H9 (cell line): ENCODE measurements around the gene NPHP4. TPM values are rescaled to one million over a fixed set of nuclear protein-coding genes. Genes with fewer than 3 reads are reported as not detected.

Experiments
- DNase-seq: peaks from one replicate; pipeline ENCODE4 v3.0.0-alpha.2; 2017
- H2AFZ ChIP-seq: one replicate; pipeline ENCODE4 v1.6.1; 2013; ENCODE audit warnings: mild to moderate bottlenecking, low read length, control low read depth, moderate library complexity
- H2AK5ac ChIP-seq: 2 replicates; pipeline ENCODE4 v1.6.1; 2013; ENCODE audit warnings: low read length, control low read depth, mixed read lengths; ENCODE audit not compliant: insufficient read length
- H2BK120ac ChIP-seq: one replicate; pipeline ENCODE4 v1.6.1; 2013; ENCODE audit warnings: low read depth, mild to moderate bottlenecking, low read length, control low read depth, inconsistent platforms; ENCODE audit not compliant: poor library complexity, severe bottlenecking
- H2BK12ac ChIP-seq: 2 replicates; pipeline ENCODE4 v1.6.1; 2013; ENCODE audit warnings: low read length, control low read depth, mixed read lengths, low read depth; ENCODE audit not compliant: insufficient read length
- H2BK15ac ChIP-seq: 2 replicates; pipeline ENCODE4 v1.6.1; 2013; ENCODE audit warnings: low read depth, low read length, control low read depth
- H2BK20ac ChIP-seq: one replicate; pipeline ENCODE4 v1.6.1; 2013; ENCODE audit warnings: low read depth, mild to moderate bottlenecking, low read length, control low read depth, inconsistent platforms; ENCODE audit not compliant: poor library complexity, severe bottlenecking
- H2BK5ac ChIP-seq: 2 replicates; pipeline ENCODE4 v1.6.1; 2013; ENCODE audit warnings: low read length, control low read depth, mixed read lengths; ENCODE audit not compliant: insufficient read length
- H3K14ac ChIP-seq: 2 replicates; pipeline ENCODE4 v1.6.1; 2013; ENCODE audit warnings: low read length, control low read depth; ENCODE audit not compliant: insufficient read depth
- H3K18ac ChIP-seq: 2 replicates; pipeline ENCODE4 v1.6.1; 2013; ENCODE audit warnings: low read depth, mild to moderate bottlenecking, mixed read lengths, low read length, control low read depth; ENCODE audit not compliant: insufficient read length
- H3K23ac ChIP-seq: 2 replicates; pipeline ENCODE4 v1.6.1; 2013; ENCODE audit warnings: low read length, control low read depth, mixed read lengths, low read depth; ENCODE audit not compliant: insufficient read length
- H3K23me2 ChIP-seq: 2 replicates; pipeline ENCODE4 v1.6.1; 2013; ENCODE audit warnings: low read depth, mild to moderate bottlenecking, mixed read lengths, low read length, control low read depth; ENCODE audit not compliant: insufficient read length, poor library complexity, severe bottlenecking
- H3K27ac ChIP-seq: 2 replicates; pipeline ENCODE4 v1.5.1; 2013; ENCODE audit warnings: low read length, control low read depth, mixed read lengths, low read depth; ENCODE audit not compliant: insufficient read length
- H3K27me3 ChIP-seq: 2 replicates; pipeline ENCODE4 v1.6.1; 2013; ENCODE audit warnings: low read length, control low read depth, inconsistent platforms; ENCODE audit not compliant: insufficient read depth
- H3K4ac ChIP-seq: 2 replicates; pipeline ENCODE4 v1.6.1; 2013; ENCODE audit warnings: low read depth, mild to moderate bottlenecking, control low read depth, inconsistent platforms, low read length, moderate library complexity
- H3K4me1 ChIP-seq: 2 replicates; pipeline ENCODE4 v1.6.1; 2013; ENCODE audit warnings: low read length, control low read depth, inconsistent platforms; ENCODE audit not compliant: insufficient read depth
- H3K4me2 ChIP-seq: 2 replicates; pipeline ENCODE4 v1.6.1; 2013; ENCODE audit warnings: low read length, control low read depth, mixed read lengths; ENCODE audit not compliant: insufficient read length, insufficient read depth
- H3K56ac ChIP-seq: 2 replicates; pipeline ENCODE4 v1.6.1; 2013; ENCODE audit warnings: low read depth, mild to moderate bottlenecking, mixed read lengths, low read length, control low read depth; ENCODE audit not compliant: insufficient read length
- H3K79me1 ChIP-seq: 2 replicates; pipeline ENCODE4 v1.6.1; 2013; ENCODE audit warnings: low read depth, mild to moderate bottlenecking, moderate library complexity, low read length, control low read depth, inconsistent platforms; ENCODE audit not compliant: insufficient read depth, poor library complexity, severe bottlenecking
- H3K79me2 ChIP-seq: 2 replicates; pipeline ENCODE4 v1.6.1; 2013; ENCODE audit warnings: low read length, control low read depth, inconsistent platforms; ENCODE audit not compliant: insufficient read depth
- H3K9ac ChIP-seq: 2 replicates; pipeline ENCODE4 v1.6.1; 2013; ENCODE audit warnings: low read length, control low read depth, mixed read lengths; ENCODE audit not compliant: insufficient read length; ENCODE audit errors: extremely low read depth
- H3K9me3 ChIP-seq: one replicate; pipeline ENCODE4 v1.6.1; 2013; ENCODE audit warnings: low read depth, low read length, inconsistent platforms; ENCODE audit not compliant: control insufficient read depth
- H3T11ph ChIP-seq: one replicate; pipeline ENCODE4 v1.6.1; 2013; ENCODE audit warnings: mild to moderate bottlenecking, low read length, control low read depth, inconsistent platforms
- H4K20me1 ChIP-seq: one replicate; pipeline ENCODE4 v1.6.1; 2013; ENCODE audit not compliant: control insufficient read depth, insufficient read length, insufficient read depth
- H4K5ac ChIP-seq: 2 replicates; pipeline ENCODE4 v1.6.1; 2013; ENCODE audit warnings: low read depth, mild to moderate bottlenecking, mixed read lengths, low read length, control low read depth; ENCODE audit not compliant: insufficient read length
- H4K8ac ChIP-seq: replicated peaks from 2 replicates; pipeline ENCODE4 v1.6.1; 2013; ENCODE audit warnings: low read length, control low read depth, mixed read lengths, low read depth; ENCODE audit not compliant: insufficient read length
- H4K91ac ChIP-seq: 2 replicates; pipeline ENCODE4 v1.6.1; 2013; ENCODE audit warnings: low read depth, mild to moderate bottlenecking, moderate library complexity, mixed read lengths, low read length, control low read depth; ENCODE audit not compliant: insufficient read length
- H3K27ac Mint-ChIP-seq, 3 experiments: 2 replicates in 2 of 3; 3 replicates in 1 of 3; pipeline ENCODE4 v1.8.0; 2020 to 2021; ENCODE audit warnings: mixed read lengths in 3 of 3, mild to moderate bottlenecking in 1 of 3, moderate library complexity in 1 of 3
- H3K27me3 Mint-ChIP-seq: 2 replicates; pipeline ENCODE4 v1.8.0; 2021; ENCODE audit warnings: low read depth, mild to moderate bottlenecking, moderate library complexity, mixed read lengths
- H3K36me3 Mint-ChIP-seq, 3 experiments: 2 replicates in 2 of 3; 3 replicates in 1 of 3; pipeline ENCODE4 v1.8.0; 2020 to 2021; ENCODE audit warnings: low read depth in 3 of 3, mixed read lengths in 3 of 3; ENCODE audit not compliant: insufficient read depth in 1 of 3
- H3K4me1 Mint-ChIP-seq, 2 experiments: 2 replicates each; pipeline ENCODE4 v1.8.0; 2020; ENCODE audit warnings: mixed read lengths in 2 of 2
- H3K4me3 Mint-ChIP-seq, 2 experiments: 2 replicates in 1 of 2; 3 replicates in 1 of 2; pipeline ENCODE4 v1.8.0; 2020 to 2021; ENCODE audit warnings: mild to moderate bottlenecking in 2 of 2, mixed read lengths in 2 of 2, moderate library complexity in 1 of 2
- H3K9me3 Mint-ChIP-seq, 2 experiments: 2 replicates in 1 of 2; 3 replicates in 1 of 2; pipeline ENCODE4 v1.8.0; 2020; ENCODE audit warnings: mild to moderate bottlenecking in 2 of 2, mixed read lengths in 2 of 2, moderate library complexity in 1 of 2
- CTCF ChIP-seq: fragments of 200-600 bp; sonication (generic); conservative IDR thresholded peaks from 3 replicates; pipeline ENCODE4 v1.8.0; 2021; ENCODE audit warnings: antibody characterized with exemption, mild to moderate bottlenecking
- WGBS: extraction: QIAGEN DNeasy Blood & Tissue Kit; methylation state at CpG from one replicate; pipeline ENCODE4 v1.1.7; 2013; ENCODE audit warnings: missing lambda C conversion rate, low lambda C conversion rate, mixed read lengths; ENCODE audit not compliant: insufficient read length; ENCODE audit errors: extremely low coverage; 5-methylcytosine and 5-hydroxymethylcytosine counted together
- total RNA-seq: library from RNA; stranded (reverse); gene quantifications from 2 replicates; pipeline ENCODE4 v1.2.1, GENCODE V29; 2021

NPHP4 gene
- total RNA-seq, 1 experiment from 2014 or later = 17.6 TPM

- TF ChIP-seq CTCF = no peak
- no CpG with 5 or more reads among the region's 2 CpGs for WGBS
- no peak overlapping the region for H2BK5ac ChIP-seq
- H3K18ac ChIP-seq = no peak overlapping the region
- H3K27me3 ChIP-seq = no peaks in the 10 kb centered on the region
- H3K9ac ChIP-seq = no peak overlapping the region
- H2BK120ac ChIP-seq = no peak overlapping the region
- H3K79me2 ChIP-seq = no peaks in the 10 kb centered on the region
- no peak overlapping the region for H2BK15ac ChIP-seq
- peaks cover 13 to 33% (median 31%) of the 10 kb centered on the region in 3 experiments; a peak in 5 of 7 replicates for H3K36me3 Mint-ChIP-seq
- H3K9me3 Mint-ChIP-seq = peaks cover 0 to 10% of the 10 kb centered on the region in 2 experiments; a peak in 1 of 5 replicates
- H4K91ac ChIP-seq = no peak overlapping the region
- no peak overlapping the region for H2AFZ ChIP-seq
- no peak overlapping the region for H3K4ac ChIP-seq
- no peak overlapping the region for H2BK20ac ChIP-seq
- no peaks in the 10 kb centered on the region for H3K79me1 ChIP-seq
- no peak overlapping the region for H4K8ac ChIP-seq
- H3K9me3 ChIP-seq = no peaks in the 10 kb centered on the region
- H3K4me2 ChIP-seq = no peak overlapping the region
- H3K27me3 Mint-ChIP-seq = no peaks in the 10 kb centered on the region
- H2AK5ac ChIP-seq = no peak overlapping the region
- H3K23ac ChIP-seq = no peak overlapping the region
- no peak overlapping the region for H3K56ac ChIP-seq
- no peak overlapping the region for H3K27ac ChIP-seq
- no peak overlapping the region for H2BK12ac ChIP-seq
- no peak overlapping the region for H3T11ph ChIP-seq
- H3K4me1 ChIP-seq = no peaks in the 10 kb centered on the region
- no peak overlapping the region for H3K4me3 Mint-ChIP-seq
- H3K23me2 ChIP-seq = no peaks in the 10 kb centered on the region
- DNase-seq = no peak
- peaks cover 3 to 5% of the 10 kb centered on the region in 2 experiments; a peak in 2 of 4 replicates for H3K4me1 Mint-ChIP-seq
- H4K5ac ChIP-seq = no peak overlapping the region
- H4K20me1 ChIP-seq = no peaks in the 10 kb centered on the region
- no peak overlapping the region for H3K14ac ChIP-seq
- no peak overlapping the region for H3K27ac Mint-ChIP-seq
These were observed 51.4 kb downstream of the NPHP4 start for GRCh38 chr1:5940723-5941407.
